ENCODE results near the gene KRTAP22-2. TPM values are rescaled to one million over a fixed set of nuclear protein-coding genes. Genes with fewer than 3 reads are reported as not detected.

KRTAP22-2 gene
- total and polyA plus RNA-seq, 4 experiments from 2014 or later, result not detected

DNA sequence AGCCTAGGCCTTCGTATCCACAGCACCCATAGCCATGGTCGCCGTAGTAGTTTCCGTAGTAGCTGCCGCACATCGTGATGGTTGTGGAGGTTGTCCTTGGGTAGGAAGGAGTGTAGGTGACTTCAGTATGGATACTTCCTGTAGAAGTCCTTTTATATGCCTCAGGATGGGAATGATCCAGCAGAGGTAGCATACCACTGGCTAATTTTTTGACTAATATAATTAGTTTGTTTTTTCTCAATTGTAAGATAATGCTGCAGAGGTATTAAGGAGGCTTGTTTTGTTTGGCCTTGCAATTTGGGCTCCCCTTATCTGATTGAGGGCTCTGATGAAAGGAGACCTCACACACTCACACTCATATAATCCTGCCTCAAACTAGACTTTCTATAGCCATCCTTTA, 8.6 kb upstream of the KRTAP22-2 start, which contains the start of gene KRTAP6-2:
KRTAP6-2 (minus strand) TSS at position 101 of the 400 bp plus-strand sequence; CDS start at position 73, 28 bp downstream.
- Histone ChIP-seq H3K9me3 (ENCODE audit: control insufficient read depth in 1 of 2, low read length in 2 of 2) (no peaks in the 10 kb centered on the region), H3K27me3 (ENCODE audit: insufficient read depth, low read length) (no peaks in the 10 kb centered on the region), H3K4me3 (ENCODE audit: low read length in 2 of 2) (no peak within 1 kb of the TSS), H3K27ac (ENCODE audit: low read depth, low read length) (no peak within 1 kb of the TSS), H3K36me3 (ENCODE audit: insufficient read depth, low read length) (no peaks in the 10 kb centered on the region), H3K4me1 (ENCODE audit: insufficient read depth, low read length) (no peaks in the 10 kb centered on the region)
- Mint-ChIP-seq H3K36me3 (no peaks in the 10 kb centered on the region), H3K9me3 (peaks cover 0 to 14% (median 3%) of the 10 kb centered on the region in 8 donors), H3K4me1 (no peaks in the 10 kb centered on the region), H3K27me3 (no peaks in the 10 kb centered on the region), H3K27ac (no peak within 1 kb of the TSS), H3K4me3 (no peak within 1 kb of the TSS)
- intact Hi-C loops (cut with micrococcal nuclease), result no loop called here
- ChIA-PET CTCF (ENCODE audit: partially characterized antibody) (no interaction called here), POLR2A (ENCODE audit: partially characterized antibody) (no interaction called here)
- DNase-seq, result no peak

DNA sequence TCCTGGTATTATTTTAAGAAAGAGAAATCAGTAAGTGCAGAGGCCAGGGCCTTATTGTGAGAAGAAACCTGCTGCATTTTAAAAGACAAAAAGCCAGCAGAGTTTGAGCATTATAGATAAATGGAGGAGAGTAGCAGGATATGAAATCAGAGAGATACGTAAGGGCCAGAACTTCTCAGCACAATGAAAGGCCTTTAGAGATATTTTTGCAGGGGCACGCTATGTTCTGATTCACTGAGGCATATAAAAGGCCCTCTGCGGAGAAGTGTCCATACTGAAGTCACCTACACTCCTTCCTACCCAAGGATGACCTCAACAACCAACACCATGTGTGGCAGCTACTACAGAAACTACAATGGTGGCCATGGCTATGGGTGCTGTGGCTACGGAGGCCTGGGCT, 1.9 kb upstream of the KRTAP22-2 start, which contains the start of gene KRTAP6-3:
KRTAP6-3 (plus strand) TSS at position 301 of the 400 bp plus-strand sequence; CDS start at position 307, 6 bp downstream.
- Histone ChIP-seq H3K36me3 (ENCODE audit: insufficient read depth, low read length) (no peaks in the 10 kb centered on the region), H3K9me3 (ENCODE audit: control insufficient read depth in 1 of 2, low read length in 2 of 2) (no peaks in the 10 kb centered on the region), H3K4me1 (ENCODE audit: insufficient read depth, low read length) (no peaks in the 10 kb centered on the region), H3K27ac (ENCODE audit: low read depth, low read length) (no peak within 1 kb of the TSS), H3K4me3 (ENCODE audit: low read length in 2 of 2) (no peak within 1 kb of the TSS), H3K27me3 (ENCODE audit: insufficient read depth, low read length) (no peaks in the 10 kb centered on the region)
- no peak for DNase-seq
- intact Hi-C loops (cut with micrococcal nuclease), result no loop called here
- no peak within 1 kb of the TSS for H3K4me3 Mint-ChIP-seq
- no peak within 1 kb of the TSS for H3K27ac Mint-ChIP-seq
- POLR2A ChIA-PET (ENCODE audit: partially characterized antibody), result no interaction called here
- H3K4me1 Mint-ChIP-seq, result no peaks in the 10 kb centered on the region
- H3K36me3 Mint-ChIP-seq, result no peaks in the 10 kb centered on the region
- CTCF ChIA-PET (ENCODE audit: partially characterized antibody), result no interaction called here
- H3K9me3 Mint-ChIP-seq, result peaks cover 0 to 5% (median 0%) of the 10 kb centered on the region in 8 donors
- H3K27me3 Mint-ChIP-seq, result no peaks in the 10 kb centered on the region

DNA sequence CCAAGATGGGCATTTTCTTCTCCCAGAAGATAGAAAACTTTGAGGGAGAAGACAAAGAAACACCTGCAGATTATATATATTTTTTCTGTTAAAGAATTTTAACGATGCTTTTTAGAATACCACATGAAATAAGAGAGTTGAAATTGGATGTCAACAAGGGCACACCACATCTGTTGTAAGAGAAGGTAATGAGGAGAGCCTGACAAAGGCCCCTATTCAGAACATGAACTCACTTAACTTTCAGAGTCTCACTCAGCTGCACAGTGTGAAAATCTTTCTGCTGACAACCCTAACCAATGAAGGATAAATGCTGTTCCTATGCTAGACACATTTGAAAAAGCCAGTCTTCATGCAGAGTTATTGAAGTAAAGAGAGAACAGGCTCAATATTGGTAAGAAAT, 7.3 kb downstream of the KRTAP22-2 start:
- ChIA-PET CTCF (ENCODE audit: partially characterized antibody) (no interaction called here), POLR2A (ENCODE audit: partially characterized antibody) (no interaction called here)
- Histone ChIP-seq H3K4me1 (ENCODE audit: insufficient read depth, low read length) (no peaks in the 10 kb centered on the region), H3K4me3 (ENCODE audit: low read length in 2 of 2) (no peak overlapping the region), H3K27me3 (ENCODE audit: insufficient read depth, low read length) (no peaks in the 10 kb centered on the region), H3K36me3 (ENCODE audit: insufficient read depth, low read length) (no peaks in the 10 kb centered on the region), H3K9me3 (ENCODE audit: control insufficient read depth in 1 of 2, low read length in 2 of 2) (no peaks in the 10 kb centered on the region), H3K27ac (ENCODE audit: low read depth, low read length) (no peak overlapping the region)
- Mint-ChIP-seq H3K4me3 (no peak overlapping the region), H3K4me1 (no peaks in the 10 kb centered on the region), H3K27ac (no peak overlapping the region), H3K36me3 (no peaks in the 10 kb centered on the region), H3K9me3 (peaks cover 0 to 2% (median 0%) of the 10 kb centered on the region in 8 donors), H3K27me3 (peaks cover 0 to 3% of the 10 kb centered on the region in 2 donors)
- intact Hi-C loops (cut with micrococcal nuclease), result no loop called here
- no peak for DNase-seq

DNA sequence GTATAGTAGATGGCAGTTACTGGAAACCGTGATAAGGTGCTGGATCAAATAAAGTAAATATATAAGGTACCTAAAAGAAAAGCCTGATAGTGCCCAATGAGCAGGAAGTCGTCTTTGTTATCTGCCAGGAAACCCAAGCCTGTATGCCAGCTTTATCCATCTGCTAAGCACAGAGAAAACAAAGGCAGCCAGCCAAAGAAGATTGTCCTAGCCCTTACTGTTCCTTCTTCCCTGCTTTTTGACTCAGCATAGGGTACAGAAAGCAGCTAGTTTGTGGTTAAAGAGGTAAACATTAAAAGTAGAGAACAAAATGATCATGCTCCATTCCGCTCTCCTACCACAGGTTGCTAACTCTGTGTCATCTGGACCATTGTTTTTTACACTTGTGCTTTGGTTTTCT, 10.1 kb downstream of the KRTAP22-2 start:
- Mint-ChIP-seq H3K4me1 (no peaks in the 10 kb centered on the region), H3K4me3 (no peak overlapping the region), H3K9me3 (peaks cover 0 to 2% (median 0%) of the 10 kb centered on the region in 8 donors), H3K27ac (no peak overlapping the region), H3K27me3 (peaks cover 0 to 2% of the 10 kb centered on the region in 2 donors), H3K36me3 (no peaks in the 10 kb centered on the region)
- H3K27me3 ChIP-seq (ENCODE audit: insufficient read depth, low read length), result no peaks in the 10 kb centered on the region
- no peak overlapping the region for H3K4me3 ChIP-seq (ENCODE audit: low read length in 2 of 2)
- ChIA-PET POLR2A (ENCODE audit: partially characterized antibody) (no interaction called here), CTCF (ENCODE audit: partially characterized antibody) (no interaction called here)
- no peak for DNase-seq
- intact Hi-C loops (cut with micrococcal nuclease), result no loop called here
- no peaks in the 10 kb centered on the region for H3K9me3 ChIP-seq (ENCODE audit: control insufficient read depth in 1 of 2, low read length in 2 of 2)
- no peak overlapping the region for H3K27ac ChIP-seq (ENCODE audit: low read depth, low read length)
- H3K36me3 ChIP-seq (ENCODE audit: insufficient read depth, low read length), result no peaks in the 10 kb centered on the region
- H3K4me1 ChIP-seq (ENCODE audit: insufficient read depth, low read length), result no peaks in the 10 kb centered on the region

DNA sequence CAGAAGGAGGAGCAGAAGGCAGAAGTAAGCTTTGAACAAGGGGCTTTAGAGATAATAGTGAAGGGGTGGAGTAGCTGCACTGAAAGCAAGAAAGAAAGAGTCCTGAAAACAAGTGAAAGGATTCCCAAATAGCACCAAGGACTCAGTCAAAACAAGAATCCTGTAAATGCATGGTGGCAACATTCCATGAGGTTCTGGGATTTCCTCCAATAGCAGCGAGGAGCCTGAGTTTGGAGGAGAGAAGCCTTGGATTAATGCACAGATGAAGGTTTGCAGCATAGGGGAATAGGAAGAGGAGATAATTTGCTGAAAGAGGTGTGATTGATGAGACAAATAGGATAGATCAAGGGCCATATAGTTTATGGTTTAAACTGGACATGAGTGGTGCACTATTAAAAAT, 10.9 kb downstream of the KRTAP22-2 start:
- no peak overlapping the region for H3K4me3 Mint-ChIP-seq
- H3K27ac ChIP-seq (ENCODE audit: low read depth, low read length), result no peak overlapping the region
- CTCF ChIA-PET (ENCODE audit: partially characterized antibody), result no interaction called here
- H3K27me3 Mint-ChIP-seq, result no peaks in the 10 kb centered on the region
- H3K27me3 ChIP-seq (ENCODE audit: insufficient read depth, low read length), result no peaks in the 10 kb centered on the region
- no peaks in the 10 kb centered on the region for H3K4me1 Mint-ChIP-seq
- no peaks in the 10 kb centered on the region for H3K4me1 ChIP-seq (ENCODE audit: insufficient read depth, low read length)
- no peak for DNase-seq
- intact Hi-C loops (cut with micrococcal nuclease), result no loop called here
- H3K27ac Mint-ChIP-seq, result no peak overlapping the region
- no peaks in the 10 kb centered on the region for H3K36me3 ChIP-seq (ENCODE audit: insufficient read depth, low read length)
- peaks cover 0 to 2% (median 0%) of the 10 kb centered on the region in 8 donors for H3K9me3 Mint-ChIP-seq
- H3K4me3 ChIP-seq (ENCODE audit: low read length in 2 of 2), result no peak overlapping the region
- H3K36me3 Mint-ChIP-seq, result no peaks in the 10 kb centered on the region
- no peaks in the 10 kb centered on the region for H3K9me3 ChIP-seq (ENCODE audit: control insufficient read depth in 1 of 2, low read length in 2 of 2)
- POLR2A ChIA-PET (ENCODE audit: partially characterized antibody), result no interaction called here

DNA sequence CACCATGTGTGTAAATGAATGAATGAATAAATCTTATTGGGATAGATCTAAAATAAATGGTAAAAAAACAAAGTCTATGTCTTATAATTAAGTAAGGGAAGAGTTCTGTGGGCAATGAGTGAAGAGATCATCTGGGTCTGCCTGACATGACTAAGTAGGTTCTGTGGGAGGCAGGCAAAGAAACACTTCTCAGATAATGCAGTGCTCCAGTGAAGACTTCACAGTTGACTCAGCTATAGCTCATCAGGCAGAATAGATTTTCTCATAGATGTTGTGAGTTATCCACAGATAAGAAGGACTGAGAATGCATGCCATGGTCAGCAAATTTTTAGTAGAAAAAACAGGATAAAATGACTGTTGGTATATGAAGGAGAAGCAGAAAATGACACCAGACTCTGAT, 12.4 kb downstream of the KRTAP22-2 start:
- no peak overlapping the region for H3K4me3 ChIP-seq (ENCODE audit: low read length in 2 of 2)
- no peaks in the 10 kb centered on the region for H3K4me1 ChIP-seq (ENCODE audit: insufficient read depth, low read length)
- intact Hi-C loops (cut with micrococcal nuclease), result no loop called here
- Mint-ChIP-seq H3K9me3 (peaks cover 0 to 2% (median 0%) of the 10 kb centered on the region in 8 donors), H3K4me1 (no peaks in the 10 kb centered on the region), H3K36me3 (no peaks in the 10 kb centered on the region), H3K4me3 (no peak overlapping the region), H3K27ac (no peak overlapping the region), H3K27me3 (no peaks in the 10 kb centered on the region)
- H3K27me3 ChIP-seq (ENCODE audit: insufficient read depth, low read length), result no peaks in the 10 kb centered on the region
- H3K36me3 ChIP-seq (ENCODE audit: insufficient read depth, low read length), result no peaks in the 10 kb centered on the region
- H3K9me3 ChIP-seq (ENCODE audit: control insufficient read depth in 1 of 2, low read length in 2 of 2), result no peaks in the 10 kb centered on the region
- ChIA-PET POLR2A (ENCODE audit: partially characterized antibody) (no interaction called here), CTCF (ENCODE audit: partially characterized antibody) (no interaction called here)
- no peak for DNase-seq
- H3K27ac ChIP-seq (ENCODE audit: low read depth, low read length), result no peak overlapping the region

DNA sequence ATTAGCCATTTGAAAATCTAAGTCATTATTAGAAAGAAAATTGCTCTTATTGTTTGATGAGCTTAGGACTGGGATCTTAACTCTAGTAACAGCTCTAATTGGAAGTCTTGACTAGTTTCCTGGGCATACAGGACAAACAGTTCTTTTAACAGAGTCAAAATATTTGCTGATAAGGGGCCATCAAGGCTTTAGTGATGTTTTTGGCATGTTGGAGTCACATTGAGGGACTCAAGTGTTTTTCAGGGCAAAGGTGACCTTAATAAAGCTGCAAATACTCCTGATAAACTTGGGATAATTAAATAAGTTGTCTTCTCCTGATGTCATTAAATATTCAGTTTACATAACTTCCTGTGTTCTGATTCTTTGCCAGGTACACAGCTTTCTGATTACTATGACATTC, 22.6 kb downstream of the KRTAP22-2 start:
- peaks cover 0 to 3% of the 10 kb centered on the region in 2 donors for H3K27me3 Mint-ChIP-seq
- H3K27ac Mint-ChIP-seq, result no peak overlapping the region
- CTCF ChIA-PET (ENCODE audit: partially characterized antibody), result no interaction called here
- Histone ChIP-seq H3K4me1 (ENCODE audit: insufficient read depth, low read length) (no peaks in the 10 kb centered on the region), H3K36me3 (ENCODE audit: insufficient read depth, low read length) (no peaks in the 10 kb centered on the region), H3K9me3 (ENCODE audit: control insufficient read depth in 1 of 2, low read length in 2 of 2) (no peaks in the 10 kb centered on the region), H3K4me3 (ENCODE audit: low read length in 2 of 2) (no peak overlapping the region), H3K27ac (ENCODE audit: low read depth, low read length) (no peak overlapping the region), H3K27me3 (ENCODE audit: insufficient read depth, low read length) (no peaks in the 10 kb centered on the region)
- H3K36me3 Mint-ChIP-seq, result no peaks in the 10 kb centered on the region
- intact Hi-C loops (cut with micrococcal nuclease), result no loop called here
- H3K4me1 Mint-ChIP-seq, result no peaks in the 10 kb centered on the region
- POLR2A ChIA-PET (ENCODE audit: partially characterized antibody), result no interaction called here
- H3K9me3 Mint-ChIP-seq, result no peaks in the 10 kb centered on the region
- DNase-seq, result no peak
- H3K4me3 Mint-ChIP-seq, result no peak overlapping the region

DNA sequence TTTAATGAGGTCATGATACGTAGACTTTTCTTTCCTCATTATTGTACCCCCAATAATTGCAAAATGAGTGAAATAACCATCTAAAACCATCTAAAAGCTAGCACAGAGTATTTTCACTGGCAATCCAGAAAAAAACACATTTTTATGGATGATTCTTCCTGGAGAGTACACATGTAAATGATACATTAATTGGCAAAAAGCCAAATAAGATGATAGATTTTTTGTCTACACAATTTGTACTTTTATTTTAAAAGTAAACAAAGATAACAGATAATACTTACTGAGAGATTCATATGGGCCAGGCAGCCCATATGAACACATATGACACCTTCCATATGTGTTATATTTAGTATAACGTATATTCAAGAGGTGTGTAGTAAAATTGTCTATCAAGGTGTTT, 26.6 kb downstream of the KRTAP22-2 start:
- intact Hi-C loops (cut with micrococcal nuclease), result no loop called here
- H3K4me1 Mint-ChIP-seq, result no peaks in the 10 kb centered on the region
- peaks cover 0 to 2% (median 0%) of the 10 kb centered on the region in 8 donors for H3K9me3 Mint-ChIP-seq
- no peaks in the 10 kb centered on the region for H3K27me3 ChIP-seq (ENCODE audit: insufficient read depth, low read length)
- no peaks in the 10 kb centered on the region for H3K27me3 Mint-ChIP-seq
- POLR2A ChIA-PET (ENCODE audit: partially characterized antibody), result no interaction called here
- no peak for DNase-seq
- H3K4me3 Mint-ChIP-seq, result no peak overlapping the region
- no peaks in the 10 kb centered on the region for H3K9me3 ChIP-seq (ENCODE audit: control insufficient read depth in 1 of 2, low read length in 2 of 2)
- H3K4me3 ChIP-seq (ENCODE audit: low read length in 2 of 2), result no peak overlapping the region
- CTCF ChIA-PET (ENCODE audit: partially characterized antibody), result no interaction called here
- no peak overlapping the region for H3K27ac Mint-ChIP-seq
- H3K4me1 ChIP-seq (ENCODE audit: insufficient read depth, low read length), result no peaks in the 10 kb centered on the region
- no peak overlapping the region for H3K27ac ChIP-seq (ENCODE audit: low read depth, low read length)
- no peaks in the 10 kb centered on the region for H3K36me3 ChIP-seq (ENCODE audit: insufficient read depth, low read length)
- H3K36me3 Mint-ChIP-seq, result no peaks in the 10 kb centered on the region
